ENCODE results near the gene MIER3. TPM values are rescaled to one million over a fixed set of nuclear protein-coding genes. Genes with fewer than 3 reads are reported as not detected.

The MIER3 gene
- total RNA-seq, 4 donors from 2014 or later: 36.9 to 71.0 (median 48.8) TPM

GRCh38 chr5:56962286-56962685 is 10.4 kb upstream of the MIER3 start:
- no peak for DNase-seq (ENCODE audit: low spot score in 2 of 2)
- TF ChIP-seq POLR2A (IDR thresholded peaks at IDR 0.05) (no peak), EP300 (IDR thresholded peaks at IDR 0.05) (no peak), CTCF (IDR thresholded peaks at IDR 0.05) (no peak)
- 40 to 53% methylated on average over 2 of the region's 2 CpGs for WGBS, 2 donors
- no peak overlapping the region for H3K4me3 ChIP-seq
- no peaks in the 10 kb centered on the region for H3K27me3 ChIP-seq
- no peaks in the 10 kb centered on the region for H3K9me3 ChIP-seq
- H3K27ac ChIP-seq: no peak overlapping the region
- no peaks in the 10 kb centered on the region for H3K36me3 ChIP-seq
- H3K4me1 ChIP-seq: no peaks in the 10 kb centered on the region

GRCh38 chr5:56961746-56962145 is 9.8 kb upstream of the MIER3 start:
- no peak overlapping the region for H3K27ac ChIP-seq
- no peaks in the 10 kb centered on the region for H3K9me3 ChIP-seq
- 89 to 90% methylated on average over 6 of the region's 6 CpGs for whole genome bisulfite sequencing, 2 donors
- TF ChIP-seq POLR2A (IDR thresholded peaks at IDR 0.05) (no peak), EP300 (IDR thresholded peaks at IDR 0.05) (no peak), CTCF (IDR thresholded peaks at IDR 0.05) (no peak)
- no peak for DNase-seq (ENCODE audit: low spot score in 2 of 2)
- no peaks in the 10 kb centered on the region for H3K4me1 ChIP-seq
- H3K27me3 ChIP-seq: no peaks in the 10 kb centered on the region
- no peak overlapping the region for H3K4me3 ChIP-seq
- no peaks in the 10 kb centered on the region for H3K36me3 ChIP-seq

- Histone ChIP-seq H3K4me1 (no peaks in the 10 kb centered on the region), H3K36me3 (no peaks in the 10 kb centered on the region), H3K27ac (no peak overlapping the region), H3K9me3 (no peaks in the 10 kb centered on the region), H3K4me3 (no peak overlapping the region), H3K27me3 (no peaks in the 10 kb centered on the region)
- 79 to 80% methylated on average over 4 of the region's 4 CpGs for WGBS, 2 donors
- TF ChIP-seq CTCF (IDR thresholded peaks at IDR 0.05) (no peak), EP300 (IDR thresholded peaks at IDR 0.05) (no peak), POLR2A (IDR thresholded peaks at IDR 0.05) (no peak)
- DNase-seq (ENCODE audit: low spot score in 2 of 2): no peak
Observed at GRCh38 chr5:56959326-56959725, 7.4 kb upstream of the MIER3 start.

GRCh38 chr5:56958595-56958994 is 6.7 kb upstream of the MIER3 start:
- Histone ChIP-seq H3K36me3 (no peaks in the 10 kb centered on the region), H3K4me3 (no peak overlapping the region), H3K4me1 (no peaks in the 10 kb centered on the region), H3K9me3 (no peaks in the 10 kb centered on the region), H3K27ac (no peak overlapping the region), H3K27me3 (no peaks in the 10 kb centered on the region)
- DNase-seq (ENCODE audit: low spot score in 2 of 2): no peak
- WGBS, 2 donors: 93 to 94% methylated on average over 2 of the region's 2 CpGs
- TF ChIP-seq EP300 (IDR thresholded peaks at IDR 0.05) (no peak), POLR2A (IDR thresholded peaks at IDR 0.05) (no peak), CTCF (IDR thresholded peaks at IDR 0.05) (no peak)

GRCh38 chr5:56954262-56954661 is 2.3 kb upstream of the MIER3 start:
- TF ChIP-seq CTCF (IDR thresholded peaks at IDR 0.05): no peak
- no peak for TF ChIP-seq POLR2A (IDR thresholded peaks at IDR 0.05)
- TF ChIP-seq EP300 (IDR thresholded peaks at IDR 0.05): no peak
- 95 to 98% methylated on average over 1 of the region's 1 CpG for WGBS, 2 donors
- H3K27me3 ChIP-seq: no peaks in the 10 kb centered on the region

More at GRCh38 chr5:56954262-56954661, 2.3 kb upstream of the MIER3 start:
- H3K4me1 ChIP-seq: peaks cover 0 to 21% (median 0%) of the 10 kb centered on the region in 4 donors
- H3K36me3 ChIP-seq: no peaks in the 10 kb centered on the region
- no peak overlapping the region for H3K27ac ChIP-seq
- H3K4me3 ChIP-seq: no peak overlapping the region
- no peak for DNase-seq (ENCODE audit: low spot score in 2 of 2)
- no peaks in the 10 kb centered on the region for H3K9me3 ChIP-seq

Measured in tibial nerve (tissue), 4 donors.